PFSK-1 (cell line): Measurements from ENCODE around the gene TNNI3K.

Experiments used
- FOXP2 ChIP-seq: optimal IDR thresholded peaks from 2 replicates; pipeline ENCODE3; 2011; ENCODE audit warnings: borderline replicate concordance, control low read depth, inconsistent platforms; ENCODE audit not compliant: insufficient read depth; ENCODE audit errors: extremely low read length, extremely low read depth
- POLR2AphosphoS5 ChIP-seq: IDR thresholded peaks from 2 replicates; pipeline ENCODE4 v1.6.1; 2012; ENCODE audit warnings: low read depth, mild to moderate bottlenecking, control low read depth, low read length, moderate library complexity
- SIN3A ChIP-seq: IDR thresholded peaks from 2 replicates; pipeline ENCODE4 v1.6.1; 2012; ENCODE audit warnings: mild to moderate bottlenecking, low read length, moderate library complexity, borderline replicate concordance; ENCODE audit not compliant: insufficient read depth
- TAF1 ChIP-seq: IDR thresholded peaks from 2 replicates; pipeline ENCODE4 v1.6.1; 2012; ENCODE audit warnings: low read length, control low read depth, borderline replicate concordance; ENCODE audit not compliant: insufficient read depth
- TF ChIP-seq, protein P1 (sequence below), 2 experiments: IDR thresholded peaks; 2 replicates each; pipeline versions ENCODE4 v1.6.1 to v1.8.0; 2011 to 2012; ENCODE audit warnings: low read depth in 2 of 2, low read length in 2 of 2, control low read depth in 1 of 2, inconsistent platforms in 1 of 2, mild to moderate bottlenecking in 1 of 2, moderate library complexity in 1 of 2; ENCODE audit not compliant: insufficient read depth in 1 of 2

The TNNI3K gene

DNA sequence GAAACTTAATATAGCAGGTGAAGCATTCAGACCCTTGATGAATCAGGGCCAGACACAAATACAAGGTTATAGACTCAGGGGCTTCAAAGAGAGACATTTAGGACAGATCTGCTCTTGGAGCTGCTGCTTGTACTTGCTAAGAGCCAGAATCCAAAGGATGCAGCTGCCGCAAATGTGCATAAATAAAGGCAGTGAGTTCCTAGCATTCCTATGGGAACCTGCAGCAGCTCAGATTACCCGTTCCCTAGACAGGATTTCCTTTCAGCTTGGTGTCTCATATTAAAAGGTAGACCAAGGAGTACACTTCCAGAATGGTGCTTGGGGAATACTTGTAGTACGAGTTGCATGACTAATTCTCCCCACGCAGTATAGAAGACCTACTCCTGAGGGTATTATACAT lies 287.0 kb downstream of the TNNI3K start:
- TF ChIP-seq TAF1 (no peak), FOXP2 (no peak), SIN3A (no peak), POLR2AphosphoS5 (no peak)
- TF ChIP-seq, protein P1, sequence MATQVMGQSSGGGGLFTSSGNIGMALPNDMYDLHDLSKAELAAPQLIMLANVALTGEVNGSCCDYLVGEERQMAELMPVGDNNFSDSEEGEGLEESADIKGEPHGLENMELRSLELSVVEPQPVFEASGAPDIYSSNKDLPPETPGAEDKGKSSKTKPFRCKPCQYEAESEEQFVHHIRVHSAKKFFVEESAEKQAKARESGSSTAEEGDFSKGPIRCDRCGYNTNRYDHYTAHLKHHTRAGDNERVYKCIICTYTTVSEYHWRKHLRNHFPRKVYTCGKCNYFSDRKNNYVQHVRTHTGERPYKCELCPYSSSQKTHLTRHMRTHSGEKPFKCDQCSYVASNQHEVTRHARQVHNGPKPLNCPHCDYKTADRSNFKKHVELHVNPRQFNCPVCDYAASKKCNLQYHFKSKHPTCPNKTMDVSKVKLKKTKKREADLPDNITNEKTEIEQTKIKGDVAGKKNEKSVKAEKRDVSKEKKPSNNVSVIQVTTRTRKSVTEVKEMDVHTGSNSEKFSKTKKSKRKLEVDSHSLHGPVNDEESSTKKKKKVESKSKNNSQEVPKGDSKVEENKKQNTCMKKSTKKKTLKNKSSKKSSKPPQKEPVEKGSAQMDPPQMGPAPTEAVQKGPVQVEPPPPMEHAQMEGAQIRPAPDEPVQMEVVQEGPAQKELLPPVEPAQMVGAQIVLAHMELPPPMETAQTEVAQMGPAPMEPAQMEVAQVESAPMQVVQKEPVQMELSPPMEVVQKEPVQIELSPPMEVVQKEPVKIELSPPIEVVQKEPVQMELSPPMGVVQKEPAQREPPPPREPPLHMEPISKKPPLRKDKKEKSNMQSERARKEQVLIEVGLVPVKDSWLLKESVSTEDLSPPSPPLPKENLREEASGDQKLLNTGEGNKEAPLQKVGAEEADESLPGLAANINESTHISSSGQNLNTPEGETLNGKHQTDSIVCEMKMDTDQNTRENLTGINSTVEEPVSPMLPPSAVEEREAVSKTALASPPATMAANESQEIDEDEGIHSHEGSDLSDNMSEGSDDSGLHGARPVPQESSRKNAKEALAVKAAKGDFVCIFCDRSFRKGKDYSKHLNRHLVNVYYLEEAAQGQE (IDR thresholded peaks at IDR 0.05; ENCODE audit: insufficient read depth in 1 of 2, low read depth in 2 of 2, low read length in 2 of 2): no peak

DNA sequence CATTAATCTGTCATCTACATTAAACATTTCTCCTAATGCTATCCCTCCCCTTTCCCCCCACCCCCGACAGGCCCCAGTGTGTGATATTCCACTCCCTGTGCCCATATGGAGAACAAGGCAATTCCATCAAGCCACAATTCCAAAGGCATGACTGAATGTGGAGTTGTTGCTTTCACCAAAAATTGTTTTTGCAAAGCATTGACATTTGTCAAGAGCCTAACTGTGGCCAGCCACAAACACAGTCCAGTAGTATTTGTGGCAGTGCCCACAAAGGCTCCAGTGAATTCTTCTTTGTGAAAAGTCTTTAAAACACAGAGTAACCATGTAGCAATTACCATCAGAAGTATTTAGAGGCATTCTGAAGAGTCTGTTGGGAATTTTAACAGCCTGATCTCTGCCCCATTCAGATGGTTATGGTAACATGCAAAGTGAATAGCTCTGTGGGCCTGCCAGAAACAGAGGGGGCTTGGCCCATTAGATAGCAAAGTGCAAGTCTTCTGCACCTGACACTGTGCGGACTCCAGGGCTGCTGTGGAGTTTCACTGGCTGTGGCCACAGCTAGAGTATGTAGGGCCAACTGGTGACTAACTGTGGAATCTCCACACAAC lies 288.8 kb downstream of the TNNI3K start:
- TF ChIP-seq, protein P1 (IDR thresholded peaks at IDR 0.05; ENCODE audit: insufficient read depth in 1 of 2, low read depth in 2 of 2, low read length in 2 of 2): no peak
- TF ChIP-seq SIN3A (no peak), FOXP2 (no peak), POLR2AphosphoS5 (no peak), TAF1 (no peak)

DNA sequence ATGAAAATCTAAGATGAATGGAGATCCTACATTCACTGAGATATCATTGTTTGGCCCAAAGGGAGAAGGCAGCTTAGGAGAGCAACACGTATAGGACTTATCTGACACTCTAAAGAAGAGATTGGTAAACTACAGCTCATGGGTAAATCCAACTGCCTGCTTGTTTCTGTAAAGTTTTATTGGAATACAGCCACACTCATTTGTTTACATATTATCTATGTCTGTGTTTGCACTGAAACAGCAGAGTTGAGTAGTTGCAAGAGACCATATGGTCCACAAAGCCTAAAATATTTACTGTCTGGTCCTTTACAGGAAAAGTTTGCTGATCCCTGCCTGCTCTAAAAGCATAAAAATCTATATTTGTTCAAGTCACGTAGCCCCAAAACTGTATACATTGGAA lies 291.5 kb downstream of the TNNI3K start:
- no peak for TF ChIP-seq TAF1
- TF ChIP-seq, protein P1 (IDR thresholded peaks at IDR 0.05; ENCODE audit: insufficient read depth in 1 of 2, low read depth in 2 of 2, low read length in 2 of 2): no peak
- no peak for TF ChIP-seq SIN3A
- no peak for TF ChIP-seq FOXP2
- TF ChIP-seq POLR2AphosphoS5: no peak

DNA sequence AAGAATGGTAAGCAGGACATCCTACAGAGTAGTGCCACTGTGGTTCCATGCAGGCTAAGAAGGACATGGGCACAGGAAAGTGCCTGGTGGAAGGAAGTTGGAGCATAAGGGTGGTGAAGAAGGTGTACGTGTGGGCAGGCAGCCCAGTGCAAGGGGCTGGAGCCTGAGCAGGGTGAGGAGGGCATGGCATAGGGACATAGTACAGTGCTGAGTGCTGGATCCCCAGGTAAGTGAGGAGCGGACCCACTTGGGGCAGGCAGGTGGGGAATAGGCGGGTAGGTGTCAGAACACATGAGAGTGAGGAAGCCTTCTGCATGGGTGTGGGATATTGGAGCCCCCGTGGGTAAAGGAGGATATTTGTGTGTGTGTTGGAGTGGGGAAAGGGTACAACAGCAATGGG lies 292.9 kb downstream of the TNNI3K start:
- TF ChIP-seq, protein P1 (IDR thresholded peaks at IDR 0.05; ENCODE audit: insufficient read depth in 1 of 2, low read depth in 2 of 2, low read length in 2 of 2): no peak
- no peak for TF ChIP-seq SIN3A
- no peak for TF ChIP-seq TAF1
- no peak for TF ChIP-seq POLR2AphosphoS5
- no peak for TF ChIP-seq FOXP2
